Erythroblast (primary cell): ENCODE data around the gene AFAP1L2.

ENCODE experiments used
- GATA1 ChIP-seq: IDR thresholded peaks from 2 replicates; pipeline ENCODE4 v1.6.1; 2011; ENCODE audit warnings: low read depth, mild to moderate bottlenecking, control low read depth, low read length, moderate library complexity
- POLR2A ChIP-seq: IDR thresholded peaks from 2 replicates; pipeline ENCODE4 v1.6.1; 2011; ENCODE audit warnings: mild to moderate bottlenecking, low read length

- TF ChIP-seq POLR2A = no peak
- no peak for TF ChIP-seq GATA1
Observed at GRCh38 chr10:114278884-114279191, 125.5 kb downstream of the AFAP1L2 start.
